ENCODE measurements around the gene TRIM25.

TRIM25 gene

GRCh38 chr17:56934280-56934679 is 20.4 kb upstream of the TRIM25 start:
- DNase-seq (ENCODE audit: low spot score in 2 of 2) (no peak), ATAC-seq (ENCODE audit: low read depth) (no peak)
- Mint-ChIP-seq H3K27me3 (no peaks in the 10 kb centered on the region), H3K27ac (no peak overlapping the region), H3K4me3 (no peak overlapping the region), H3K9me3 (no peaks in the 10 kb centered on the region), H3K36me3 (peaks cover 24% of the 10 kb centered on the region), H3K4me1 (no peaks in the 10 kb centered on the region)

GRCh38 chr17:56933868-56934267 is 20.0 kb upstream of the TRIM25 start:
- H3K36me3 Mint-ChIP-seq, result peaks cover 24% of the 10 kb centered on the region
- no peak overlapping the region for H3K27ac Mint-ChIP-seq
- no peaks in the 10 kb centered on the region for H3K4me1 Mint-ChIP-seq
- H3K9me3 Mint-ChIP-seq, result no peaks in the 10 kb centered on the region
- DNase-seq (ENCODE audit: low spot score in 2 of 2) (no peak), ATAC-seq (ENCODE audit: low read depth) (no peak)
- H3K4me3 Mint-ChIP-seq, result no peak overlapping the region
- H3K27me3 Mint-ChIP-seq, result no peaks in the 10 kb centered on the region

GRCh38 chr17:56933151-56933745 is 19.4 kb upstream of the TRIM25 start:
- ATAC-seq (ENCODE audit: low read depth), result no peak
- no peak for DNase-seq (ENCODE audit: low spot score in 2 of 2)
- Mint-ChIP-seq H3K36me3 (peaks cover 22% of the 10 kb centered on the region), H3K4me1 (no peaks in the 10 kb centered on the region), H3K9me3 (no peaks in the 10 kb centered on the region), H3K4me3 (no peak overlapping the region), H3K27me3 (no peaks in the 10 kb centered on the region), H3K27ac (no peak overlapping the region)

GRCh38 chr17:56930739-56931337 is 17.0 kb upstream of the TRIM25 start:
- ATAC-seq (ENCODE audit: low read depth) (no peak), DNase-seq (ENCODE audit: low spot score in 2 of 2) (no peak)
- H3K4me1 Mint-ChIP-seq, result no peaks in the 10 kb centered on the region
- H3K4me3 Mint-ChIP-seq, result no peak overlapping the region
- H3K9me3 Mint-ChIP-seq, result no peaks in the 10 kb centered on the region
- H3K36me3 Mint-ChIP-seq, result peaks cover 9% of the 10 kb centered on the region
- no peaks in the 10 kb centered on the region for H3K27me3 Mint-ChIP-seq
- no peak overlapping the region for H3K27ac Mint-ChIP-seq

GRCh38 chr17:56929362-56929969 is 15.6 kb upstream of the TRIM25 start:
- Mint-ChIP-seq H3K4me3 (no peak overlapping the region), H3K27ac (no peak overlapping the region), H3K9me3 (no peaks in the 10 kb centered on the region), H3K36me3 (peaks cover 7% of the 10 kb centered on the region), H3K4me1 (no peaks in the 10 kb centered on the region), H3K27me3 (no peaks in the 10 kb centered on the region)
- DNase-seq (ENCODE audit: low spot score in 2 of 2), result no peak
- no peak for ATAC-seq (ENCODE audit: low read depth)

GRCh38 chr17:56928586-56928985 is 14.7 kb upstream of the TRIM25 start:
- DNase-seq (ENCODE audit: low spot score in 2 of 2) (no peak), ATAC-seq (ENCODE audit: low read depth) (no peak)
- H3K9me3 Mint-ChIP-seq, result no peaks in the 10 kb centered on the region
- peaks cover 3% of the 10 kb centered on the region for H3K36me3 Mint-ChIP-seq
- H3K4me1 Mint-ChIP-seq, result no peaks in the 10 kb centered on the region
- no peak overlapping the region for H3K4me3 Mint-ChIP-seq
- no peak overlapping the region for H3K27ac Mint-ChIP-seq
- H3K27me3 Mint-ChIP-seq, result no peaks in the 10 kb centered on the region

- H3K4me1 Mint-ChIP-seq, result no peaks in the 10 kb centered on the region
These were observed 12.9 kb upstream of the TRIM25 start for GRCh38 chr17:56926704-56927103.

GRCh38 chr17:56926270-56926669 is 12.4 kb upstream of the TRIM25 start:
- no peak overlapping the region for H3K27ac Mint-ChIP-seq
- no peak overlapping the region for H3K4me3 Mint-ChIP-seq

More at GRCh38 chr17:56926704-56927103, 12.9 kb upstream of the TRIM25 start:
- Mint-ChIP-seq H3K27ac (no peak overlapping the region), H3K4me3 (no peak overlapping the region), H3K9me3 (no peaks in the 10 kb centered on the region), H3K36me3 (no peaks in the 10 kb centered on the region), H3K27me3 (no peaks in the 10 kb centered on the region)
- ATAC-seq (ENCODE audit: low read depth) (no peak), DNase-seq (ENCODE audit: low spot score in 2 of 2) (no peak)

GRCh38 chr17:56925088-56925487 is 11.2 kb upstream of the TRIM25 start:
- H3K9me3 Mint-ChIP-seq, result no peaks in the 10 kb centered on the region
- no peak overlapping the region for H3K4me3 Mint-ChIP-seq
- ATAC-seq (ENCODE audit: low read depth) (no peak), DNase-seq (ENCODE audit: low spot score in 2 of 2) (no peak)
- H3K36me3 Mint-ChIP-seq, result no peaks in the 10 kb centered on the region
- H3K4me1 Mint-ChIP-seq, result no peaks in the 10 kb centered on the region
- H3K27ac Mint-ChIP-seq, result no peak overlapping the region
- no peaks in the 10 kb centered on the region for H3K27me3 Mint-ChIP-seq

More at GRCh38 chr17:56926270-56926669, 12.4 kb upstream of the TRIM25 start:
- Mint-ChIP-seq H3K36me3 (no peaks in the 10 kb centered on the region), H3K4me1 (no peaks in the 10 kb centered on the region), H3K27me3 (no peaks in the 10 kb centered on the region), H3K9me3 (no peaks in the 10 kb centered on the region)
- no peak for DNase-seq (ENCODE audit: low spot score in 2 of 2)
- ATAC-seq (ENCODE audit: low read depth), result no peak

GRCh38 chr17:56919717-56920116 is 5.9 kb upstream of the TRIM25 start:
- Mint-ChIP-seq H3K4me3 (no peak overlapping the region), H3K9me3 (peaks cover 4% of the 10 kb centered on the region), H3K36me3 (no peaks in the 10 kb centered on the region), H3K4me1 (peaks cover 8% of the 10 kb centered on the region), H3K27ac (no peak overlapping the region), H3K27me3 (no peaks in the 10 kb centered on the region)
- ATAC-seq (ENCODE audit: low read depth), result no peak
- DNase-seq (ENCODE audit: low spot score in 2 of 2), result no peak

GRCh38 chr17:56918916-56919315 is 5.1 kb upstream of the TRIM25 start:
- ATAC-seq (ENCODE audit: low read depth) (no peak), DNase-seq (ENCODE audit: low spot score in 2 of 2) (no peak)
- no peak overlapping the region for H3K4me3 Mint-ChIP-seq
- H3K27ac Mint-ChIP-seq, result no peak overlapping the region
- no peaks in the 10 kb centered on the region for H3K36me3 Mint-ChIP-seq
- peaks cover 4% of the 10 kb centered on the region for H3K9me3 Mint-ChIP-seq
- H3K4me1 Mint-ChIP-seq, result peaks cover 12% of the 10 kb centered on the region
- no peaks in the 10 kb centered on the region for H3K27me3 Mint-ChIP-seq

- no peak overlapping the region for H3K4me3 Mint-ChIP-seq
- DNase-seq (ENCODE audit: low spot score in 2 of 2) (no peak), ATAC-seq (ENCODE audit: low read depth) (no peak)
- H3K27me3 Mint-ChIP-seq, result no peaks in the 10 kb centered on the region
- H3K36me3 Mint-ChIP-seq, result no peaks in the 10 kb centered on the region
- peaks cover 12% of the 10 kb centered on the region for H3K4me1 Mint-ChIP-seq
- peaks cover 4% of the 10 kb centered on the region for H3K9me3 Mint-ChIP-seq
- no peak overlapping the region for H3K27ac Mint-ChIP-seq
These were observed 3.9 kb upstream of the TRIM25 start for GRCh38 chr17:56917559-56918296.

GRCh38 chr17:56914581-56915273 is 878 bp upstream of the TRIM25 start:
- no peak for DNase-seq (ENCODE audit: low spot score in 2 of 2)
- Mint-ChIP-seq H3K4me3 (peak overlapping the region; percentile 86), H3K4me1 (peaks cover 33% of the 10 kb centered on the region), H3K27me3 (no peaks in the 10 kb centered on the region), H3K36me3 (no peaks in the 10 kb centered on the region), H3K9me3 (peaks cover 4% of the 10 kb centered on the region), H3K27ac (peak overlapping the region; percentile 73)
- ATAC-seq (ENCODE audit: low read depth), result no peak

GRCh38 chr17:56913353-56913866 is 439 bp downstream of the TRIM25 start:
- H3K9me3 Mint-ChIP-seq, result peaks cover 4% of the 10 kb centered on the region
- DNase-seq (ENCODE audit: low spot score in 2 of 2), result no peak
- peak overlapping the region; percentile 86 for H3K4me3 Mint-ChIP-seq

More at GRCh38 chr17:56913353-56913866, 439 bp downstream of the TRIM25 start:
- H3K27ac Mint-ChIP-seq, result peak overlapping the region; percentile 73
- peaks cover 41% of the 10 kb centered on the region for H3K4me1 Mint-ChIP-seq
- no peaks in the 10 kb centered on the region for H3K36me3 Mint-ChIP-seq
- peak; percentile 62 for ATAC-seq (ENCODE audit: low read depth)
- H3K27me3 Mint-ChIP-seq, result no peaks in the 10 kb centered on the region
